ENCODE data around the gene CNTNAP5. TPM values are rescaled to one million over a fixed set of nuclear protein-coding genes. Genes with fewer than 3 reads are reported as not detected.

Gene CNTNAP5
- total RNA-seq, 1 experiment from 2014 or later: not detected

DNA sequence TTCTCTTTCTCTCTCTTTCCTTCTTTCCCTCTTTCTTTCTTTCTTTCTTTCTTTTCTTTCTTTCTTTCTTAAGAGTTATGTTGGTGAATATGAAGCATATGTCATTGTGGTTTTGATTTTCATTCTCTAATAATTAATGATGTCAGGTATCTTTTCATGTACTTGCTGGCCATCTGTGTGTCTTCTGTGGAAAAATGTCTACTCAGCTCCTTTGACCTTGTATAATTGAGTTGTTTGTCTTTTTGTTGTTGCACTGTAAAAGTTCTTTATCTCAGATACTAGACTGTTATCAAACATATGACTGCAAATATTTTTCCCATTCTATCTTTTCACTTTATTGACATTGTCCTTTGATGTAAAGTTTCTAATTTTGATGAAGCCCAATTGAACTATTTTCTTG lies 645.1 kb downstream of the CNTNAP5 start:
- no peaks in the 10 kb centered on the region for H3K27me3 Mint-ChIP-seq (ENCODE audit: insufficient read depth, unreplicated experiment)
- no peaks in the 10 kb centered on the region for H3K4me1 Mint-ChIP-seq (ENCODE audit: insufficient read depth, unreplicated experiment)
- H3K36me3 Mint-ChIP-seq (ENCODE audit: insufficient read depth, unreplicated experiment): no peaks in the 10 kb centered on the region
- ChIA-PET POLR2A (interaction anchor here (0.7 kb wide), 2 partner anchors 31 to 140 kb away, joined by 3 to 5 read pairs; no protein-coding TSS in a partner anchor), CTCF (no interaction called here)
- intact Hi-C loops (cut with micrococcal nuclease): no loop called here
- TF ChIP-seq, protein P1, sequence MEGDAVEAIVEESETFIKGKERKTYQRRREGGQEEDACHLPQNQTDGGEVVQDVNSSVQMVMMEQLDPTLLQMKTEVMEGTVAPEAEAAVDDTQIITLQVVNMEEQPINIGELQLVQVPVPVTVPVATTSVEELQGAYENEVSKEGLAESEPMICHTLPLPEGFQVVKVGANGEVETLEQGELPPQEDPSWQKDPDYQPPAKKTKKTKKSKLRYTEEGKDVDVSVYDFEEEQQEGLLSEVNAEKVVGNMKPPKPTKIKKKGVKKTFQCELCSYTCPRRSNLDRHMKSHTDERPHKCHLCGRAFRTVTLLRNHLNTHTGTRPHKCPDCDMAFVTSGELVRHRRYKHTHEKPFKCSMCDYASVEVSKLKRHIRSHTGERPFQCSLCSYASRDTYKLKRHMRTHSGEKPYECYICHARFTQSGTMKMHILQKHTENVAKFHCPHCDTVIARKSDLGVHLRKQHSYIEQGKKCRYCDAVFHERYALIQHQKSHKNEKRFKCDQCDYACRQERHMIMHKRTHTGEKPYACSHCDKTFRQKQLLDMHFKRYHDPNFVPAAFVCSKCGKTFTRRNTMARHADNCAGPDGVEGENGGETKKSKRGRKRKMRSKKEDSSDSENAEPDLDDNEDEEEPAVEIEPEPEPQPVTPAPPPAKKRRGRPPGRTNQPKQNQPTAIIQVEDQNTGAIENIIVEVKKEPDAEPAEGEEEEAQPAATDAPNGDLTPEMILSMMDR (IDR thresholded peaks at IDR 0.05; ENCODE audit: unreplicated experiment): no peak
- peaks cover 25% of the 10 kb centered on the region for H3K9me3 Mint-ChIP-seq (ENCODE audit: unreplicated experiment)
- no TSS peak for BruUV-seq (replicated peaks)
- H3K27ac Mint-ChIP-seq (ENCODE audit: low read depth, unreplicated experiment): no peak overlapping the region
- no peak overlapping the region for H3K4me3 Mint-ChIP-seq (ENCODE audit: unreplicated experiment)
- no peak for DNase-seq (ENCODE audit: unreplicated experiment)

- Mint-ChIP-seq H3K9me3 (ENCODE audit: unreplicated experiment) (peaks cover 29% of the 10 kb centered on the region), H3K27ac (ENCODE audit: low read depth, unreplicated experiment) (no peak overlapping the region), H3K36me3 (ENCODE audit: insufficient read depth, unreplicated experiment) (no peaks in the 10 kb centered on the region), H3K4me1 (ENCODE audit: insufficient read depth, unreplicated experiment) (no peaks in the 10 kb centered on the region), H3K27me3 (ENCODE audit: insufficient read depth, unreplicated experiment) (no peaks in the 10 kb centered on the region), H3K4me3 (ENCODE audit: unreplicated experiment) (no peak overlapping the region)
- TF ChIP-seq, protein P1 (IDR thresholded peaks at IDR 0.05; ENCODE audit: unreplicated experiment): no peak
- CTCF ChIA-PET: no interaction called here
- DNase-seq (ENCODE audit: unreplicated experiment): no peak
- POLR2A ChIA-PET: no interaction called here
- no TSS peak for BruUV-seq (replicated peaks)
- intact Hi-C loops (cut with micrococcal nuclease): no loop called here
Observed at GRCh38 chr2:124678043-124678442, 653.0 kb downstream of the CNTNAP5 start.

DNA sequence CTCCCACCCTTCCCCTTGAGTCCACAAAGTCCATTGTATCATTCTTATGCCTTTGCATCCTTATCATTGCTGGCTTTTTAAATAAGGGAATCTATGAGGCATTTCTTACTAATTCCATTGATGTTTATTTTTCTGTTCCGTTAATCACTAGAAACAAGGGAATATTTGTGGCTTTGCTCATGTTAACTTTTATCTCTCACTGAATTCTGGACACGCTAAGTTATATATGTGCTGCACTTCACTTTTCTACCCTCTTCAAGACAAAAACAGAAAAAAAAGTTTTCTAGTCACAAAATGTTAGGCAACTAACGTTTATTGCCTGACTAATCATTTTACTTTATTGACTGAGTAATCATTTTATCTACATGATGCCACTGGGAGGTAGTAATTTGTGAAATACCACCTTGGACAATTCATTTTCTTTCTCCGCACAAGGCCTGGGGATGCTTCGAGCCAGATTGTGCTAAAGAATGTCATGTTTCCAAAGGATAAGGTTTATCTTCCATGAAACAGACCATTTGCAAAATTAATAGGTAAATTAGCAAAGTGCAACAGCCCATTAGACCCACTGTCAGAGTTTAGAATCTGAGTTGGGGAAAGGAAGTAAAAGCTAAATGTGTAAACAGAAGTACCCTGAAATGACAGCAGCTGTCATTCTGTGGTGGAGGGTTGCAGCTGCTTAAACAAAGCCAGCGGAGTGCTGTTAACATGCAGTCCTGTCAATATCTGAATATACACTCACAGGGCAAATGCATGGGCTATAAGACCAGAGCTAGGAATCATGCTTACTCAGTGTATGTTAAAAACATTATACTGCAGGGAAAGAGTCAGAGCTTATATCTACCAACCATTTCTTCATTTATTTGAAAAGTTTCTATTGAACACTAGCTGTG lies 658.7 kb downstream of the CNTNAP5 start:
- no peak overlapping the region for H3K4me3 Mint-ChIP-seq (ENCODE audit: unreplicated experiment)
- BruUV-seq (replicated peaks): no TSS peak
- POLR2A ChIA-PET: interaction anchor here (1.0 kb wide), 1 partner anchor 12 kb away, joined by 3 read pairs; no protein-coding TSS in a partner anchor
- CTCF ChIA-PET: no interaction called here
- intact Hi-C loops (cut with micrococcal nuclease): no loop called here
- H3K27me3 Mint-ChIP-seq (ENCODE audit: insufficient read depth, unreplicated experiment): no peaks in the 10 kb centered on the region
- peaks cover 8% of the 10 kb centered on the region for H3K9me3 Mint-ChIP-seq (ENCODE audit: unreplicated experiment)
- no peak for DNase-seq (ENCODE audit: unreplicated experiment)
- no peaks in the 10 kb centered on the region for H3K4me1 Mint-ChIP-seq (ENCODE audit: insufficient read depth, unreplicated experiment)
- no peaks in the 10 kb centered on the region for H3K36me3 Mint-ChIP-seq (ENCODE audit: insufficient read depth, unreplicated experiment)
- TF ChIP-seq, protein P1 (IDR thresholded peaks at IDR 0.05; ENCODE audit: unreplicated experiment): no peak
- no peak overlapping the region for H3K27ac Mint-ChIP-seq (ENCODE audit: low read depth, unreplicated experiment)

- BruUV-seq (replicated peaks): no TSS peak
- no peaks in the 10 kb centered on the region for H3K27me3 Mint-ChIP-seq (ENCODE audit: insufficient read depth, unreplicated experiment)
- TF ChIP-seq, protein P1 (IDR thresholded peaks at IDR 0.05; ENCODE audit: unreplicated experiment): no peak
- no peaks in the 10 kb centered on the region for H3K4me1 Mint-ChIP-seq (ENCODE audit: insufficient read depth, unreplicated experiment)
- H3K9me3 Mint-ChIP-seq (ENCODE audit: unreplicated experiment): peaks cover 19% of the 10 kb centered on the region
- H3K27ac Mint-ChIP-seq (ENCODE audit: low read depth, unreplicated experiment): no peak overlapping the region
- ChIA-PET CTCF (no interaction called here), POLR2A (no interaction called here)
- no peak overlapping the region for H3K4me3 Mint-ChIP-seq (ENCODE audit: unreplicated experiment)
- no peak for DNase-seq (ENCODE audit: unreplicated experiment)
- intact Hi-C loops (cut with micrococcal nuclease): no loop called here
- H3K36me3 Mint-ChIP-seq (ENCODE audit: insufficient read depth, unreplicated experiment): no peaks in the 10 kb centered on the region
Observed at GRCh38 chr2:124689348-124689747, 664.3 kb downstream of the CNTNAP5 start.
